K562 (cell line): ENCODE data around the gene MYO6. TPM values are rescaled to one million over a fixed set of nuclear protein-coding genes. Genes with fewer than 3 reads are reported as not detected.

Source experiments
- ATF7 ChIP-seq: fragments of 450-650 bp; IDR thresholded peaks from 2 replicates; pipeline ENCODE4 v1.7.1; 2014; ENCODE audit warnings: mild to moderate bottlenecking, moderate library complexity
- CCAR2 ChIP-seq: fragments of 200-400 bp; formaldehyde crosslinking; IDR thresholded peaks from 2 replicates; pipeline ENCODE4 v1.6.1; 2017; ENCODE audit warnings: mild to moderate bottlenecking, low read depth, low read length
- FIP1L1 ChIP-seq: fragments of 200-400 bp; formaldehyde crosslinking; IDR thresholded peaks from 2 replicates; pipeline ENCODE4 v1.6.1; 2018; ENCODE audit warnings: mild to moderate bottlenecking, low read depth, low read length; ENCODE audit not compliant: poor library complexity, severe bottlenecking
- GABPB2 ChIP-seq: fragments of 250-450 bp; sonication (Bioruptor Pico); conservative IDR thresholded peaks from 2 replicates; pipeline ENCODE4 v1.5.1; 2021; ENCODE audit warnings: mild to moderate bottlenecking
- MAX ChIP-seq: sonication (generic); formaldehyde crosslinking; IDR thresholded peaks from 2 replicates; pipeline ENCODE4 v1.9.0; 2022; ENCODE audit warnings: mild to moderate bottlenecking, missing genetic modification reagents
- MGA ChIP-seq: fragments of 450-650 bp; IDR thresholded peaks from 2 replicates; pipeline ENCODE4 v1.6.1; 2016; ENCODE audit warnings: mild to moderate bottlenecking, moderate library complexity
- NCOA1 ChIP-seq: fragments of 450-650 bp; IDR thresholded peaks from 2 replicates; pipeline ENCODE4 v1.6.1; 2016; ENCODE audit warnings: low read depth
- SOX6 ChIP-seq: fragments of 450-650 bp; IDR thresholded peaks from 2 replicates; pipeline ENCODE4 v1.6.1; 2014; ENCODE audit warnings: mild to moderate bottlenecking
- polyA plus RNA-seq, 8 experiments: library from polyadenylated mRNA; depleted of rRNA in 4 of 8; stranded (reverse) in 5 of 8; unstranded in 3 of 8; fragments of >200 nt; fragmentation: Nextera tagmentation in 2 of 8; fragmentation: Illumina TruSeq in 1 of 8; extraction: Ambion mirVana in 2 of 8; extraction: Trizol in 1 of 8; gene quantifications; 2 replicates each; pipeline versions ENCODE4 v1.2.1 to v1.2.3, GENCODE V29; 2011 to 2014; ENCODE audit warnings: inconsistent platforms in 1 of 8, missing spikeins in 1 of 8
- total RNA-seq, 7 experiments: library from RNA; depleted of rRNA in 6 of 7; stranded (reverse); fragments of >200 nt in 6 of 7; fragmentation: Illumina TruSeq in 2 of 7; extraction: Trizol in 2 of 7; gene quantifications; 2 replicates each; pipeline versions ENCODE4 v1.2.1 to v1.2.3, GENCODE V29; 2011 to 2021; ENCODE audit warnings: low replicate concordance in 1 of 7
- TF ChIP-seq, protein P1 (sequence below): fragments of 250-450 bp; sonication (Bioruptor Pico); IDR thresholded peaks from 2 replicates; pipeline ENCODE4 v1.8.0; 2022; ENCODE audit warnings: moderate library complexity, mild to moderate bottlenecking, inconsistent platforms
- TF ChIP-seq, protein P2 (sequence below), 2 experiments: fragments of 450-650 bp in 1 of 2; sonication (generic) in 1 of 2; formaldehyde crosslinking; conservative IDR thresholded peaks; 2 replicates each; pipeline versions ENCODE4 v1.4.0 to v1.8.1; 2020 to 2022; ENCODE audit warnings: mild to moderate bottlenecking in 1 of 2, missing genetic modification reagents in 1 of 2
- TF ChIP-seq, protein P3 (sequence below): IDR thresholded peaks from 2 replicates; pipeline ENCODE4 v1.6.1; 2016; ENCODE audit warnings: missing genetic modification characterization, missing compliant biosample characterization

The MYO6 gene
- total and polyA plus RNA-seq, 9 of the 15 experiments (the other 6 are each of a cell fraction or from before 2014, with no cell fraction given): 1.3 to 5.5 (median 2.7) TPM

DNA sequence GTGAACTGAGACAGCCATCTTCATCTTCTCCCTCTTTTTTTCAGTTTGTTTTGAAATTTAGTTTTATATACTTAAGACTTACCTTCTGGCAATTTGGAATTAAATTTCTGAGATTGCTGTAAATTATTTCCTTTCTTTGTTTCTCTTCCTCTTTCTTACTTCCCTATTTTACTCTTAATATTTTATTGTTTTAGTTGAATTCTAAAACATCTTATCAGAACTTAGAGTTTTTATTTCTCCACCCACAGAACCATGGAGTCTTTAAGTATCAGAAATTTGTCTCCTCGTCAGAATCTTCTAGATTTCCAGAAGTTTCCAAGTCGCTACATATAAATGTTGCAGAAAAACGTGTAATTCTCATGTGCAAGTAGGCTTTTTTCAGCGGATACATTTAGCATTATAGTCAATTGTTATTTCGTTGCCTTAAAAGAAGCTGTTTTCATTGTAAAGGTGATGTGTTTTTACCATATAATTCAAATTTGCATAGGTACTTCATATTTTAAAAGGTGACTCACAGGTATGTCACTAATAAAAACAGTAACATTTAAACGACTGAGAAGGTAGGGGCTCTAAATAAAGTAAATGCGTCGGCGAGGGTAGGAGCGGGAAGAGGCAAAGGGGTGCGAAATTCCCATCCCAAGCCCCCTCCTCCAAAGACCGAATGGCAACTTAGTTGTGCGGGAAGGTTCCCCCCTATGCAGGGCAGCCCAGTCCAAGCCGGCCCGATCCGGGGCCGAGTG, 866 bp upstream of the MYO6 start (continued):
- TF ChIP-seq, protein P1, sequence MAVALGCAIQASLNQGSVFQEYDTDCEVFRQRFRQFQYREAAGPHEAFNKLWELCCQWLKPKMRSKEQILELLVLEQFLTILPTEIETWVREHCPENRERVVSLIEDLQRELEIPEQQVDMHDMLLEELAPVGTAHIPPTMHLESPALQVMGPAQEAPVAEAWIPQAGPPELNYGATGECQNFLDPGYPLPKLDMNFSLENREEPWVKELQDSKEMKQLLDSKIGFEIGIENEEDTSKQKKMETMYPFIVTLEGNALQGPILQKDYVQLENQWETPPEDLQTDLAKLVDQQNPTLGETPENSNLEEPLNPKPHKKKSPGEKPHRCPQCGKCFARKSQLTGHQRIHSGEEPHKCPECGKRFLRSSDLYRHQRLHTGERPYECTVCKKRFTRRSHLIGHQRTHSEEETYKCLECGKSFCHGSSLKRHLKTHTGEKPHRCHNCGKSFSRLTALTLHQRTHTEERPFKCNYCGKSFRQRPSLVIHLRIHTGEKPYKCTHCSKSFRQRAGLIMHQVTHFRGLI (CRISPR knock-in tag): no peak
- no peak for TF ChIP-seq CCAR2
- TF ChIP-seq NCOA1: no peak
- TF ChIP-seq, protein P2, sequence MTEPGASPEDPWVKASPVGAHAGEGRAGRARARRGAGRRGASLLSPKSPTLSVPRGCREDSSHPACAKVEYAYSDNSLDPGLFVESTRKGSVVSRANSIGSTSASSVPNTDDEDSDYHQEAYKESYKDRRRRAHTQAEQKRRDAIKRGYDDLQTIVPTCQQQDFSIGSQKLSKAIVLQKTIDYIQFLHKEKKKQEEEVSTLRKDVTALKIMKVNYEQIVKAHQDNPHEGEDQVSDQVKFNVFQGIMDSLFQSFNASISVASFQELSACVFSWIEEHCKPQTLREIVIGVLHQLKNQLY (CRISPR knock-in tag; conservative IDR thresholded peaks at IDR 0.05): no peak
- TF ChIP-seq, protein P3, sequence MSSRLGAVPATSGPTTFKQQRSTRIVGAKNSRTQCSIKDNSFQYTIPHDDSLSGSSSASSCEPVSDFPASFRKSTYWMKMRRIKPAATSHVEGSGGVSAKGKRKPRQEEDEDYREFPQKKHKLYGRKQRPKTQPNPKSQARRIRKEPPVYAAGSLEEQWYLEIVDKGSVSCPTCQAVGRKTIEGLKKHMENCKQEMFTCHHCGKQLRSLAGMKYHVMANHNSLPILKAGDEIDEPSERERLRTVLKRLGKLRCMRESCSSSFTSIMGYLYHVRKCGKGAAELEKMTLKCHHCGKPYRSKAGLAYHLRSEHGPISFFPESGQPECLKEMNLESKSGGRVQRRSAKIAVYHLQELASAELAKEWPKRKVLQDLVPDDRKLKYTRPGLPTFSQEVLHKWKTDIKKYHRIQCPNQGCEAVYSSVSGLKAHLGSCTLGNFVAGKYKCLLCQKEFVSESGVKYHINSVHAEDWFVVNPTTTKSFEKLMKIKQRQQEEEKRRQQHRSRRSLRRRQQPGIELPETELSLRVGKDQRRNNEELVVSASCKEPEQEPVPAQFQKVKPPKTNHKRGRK (tag): peak; percentile 25; the same call in 1 of the 2 replicates
- TF ChIP-seq GABPB2 (CRISPR knock-in tag): no peak
- no peak for TF ChIP-seq FIP1L1
- no peak for TF ChIP-seq SOX6
- 0 out of 2 replicates have a peak, but pooled peaks have one; percentile 21 for TF ChIP-seq MAX (CRISPR knock-in tag)
- TF ChIP-seq MGA: peak; percentile 25; the same call in 1 of the 2 replicates
- no peak for TF ChIP-seq ATF7
- TF ChIP-seq, all 486 proteins: peak for 10
